Measurements from ENCODE around the gene ART1. TPM values are rescaled to one million over a fixed set of nuclear protein-coding genes. Genes with fewer than 3 reads are reported as not detected.
"Not testable (repeated sequence)": the region's sequence is repeated elsewhere in the genome, so short reads cannot be mapped to it uniquely, and the experiment has no call there.

Gene ART1
- total RNA-seq, 1 experiment from 2014 or later: not detected

DNA sequence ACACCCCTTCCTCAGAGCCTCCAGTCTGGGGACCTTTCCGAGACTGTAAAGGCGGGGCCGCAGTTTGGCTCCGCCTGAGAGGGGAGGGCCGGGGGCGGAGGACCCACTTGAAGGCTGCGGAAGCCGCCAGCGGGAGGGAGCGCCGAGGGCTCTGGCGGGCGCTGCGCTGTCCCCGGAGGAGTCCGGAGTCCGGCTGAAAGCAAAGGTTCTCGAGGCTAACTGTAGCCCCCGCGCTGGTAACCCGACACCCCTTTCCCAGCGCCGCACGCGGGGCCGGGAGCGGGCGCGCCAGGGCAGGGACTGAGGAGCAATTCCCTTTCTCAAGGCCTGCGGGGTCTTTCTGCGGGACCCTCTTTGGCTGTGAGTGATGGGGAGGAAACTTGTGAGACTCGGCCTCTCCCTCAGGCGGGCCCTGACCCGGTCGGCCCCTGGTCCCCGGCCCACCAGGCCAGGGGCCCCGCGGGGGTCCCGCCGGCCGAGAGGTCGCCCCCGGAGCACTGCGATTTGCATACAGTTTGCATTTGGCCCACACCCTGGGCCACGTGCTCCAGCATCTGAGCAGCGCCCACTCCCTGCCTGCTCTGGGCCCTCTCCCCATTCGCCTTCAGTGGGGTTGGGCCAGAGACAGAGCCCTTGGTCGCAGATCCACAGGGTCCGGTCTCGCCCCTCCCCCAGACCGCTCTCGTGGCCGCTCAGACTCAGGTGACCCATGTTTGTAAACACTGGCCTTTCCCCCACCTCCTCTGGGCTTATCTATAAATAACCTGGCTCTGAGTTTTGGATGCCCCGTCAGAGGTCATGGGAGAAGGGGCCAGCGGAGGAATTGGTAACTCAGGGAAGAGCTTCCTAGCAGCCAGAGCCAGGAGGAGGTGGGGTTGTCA is 2.6 kb upstream of the ART1 start:
- Histone ChIP-seq H2BK20ac (ENCODE audit: low read depth, low read length, poor library complexity, severe bottlenecking) (no peak overlapping the region), H3K9ac (ENCODE audit: extremely low read depth, insufficient read length, low read length) (peak overlapping the region; percentile 30), H3T11ph (ENCODE audit: low read length) (no peak overlapping the region), H3K27me3 (ENCODE audit: insufficient read depth, low read length) (no peaks in the 10 kb centered on the region), H2BK12ac (ENCODE audit: insufficient read length, low read depth, low read length) (no peak overlapping the region), H4K20me1 (ENCODE audit: control insufficient read depth, insufficient read depth, insufficient read length) (no peaks in the 10 kb centered on the region), H3K23ac (ENCODE audit: insufficient read length, low read depth, low read length) (no peak overlapping the region), H4K8ac (replicated peaks; ENCODE audit: insufficient read length, low read depth, low read length) (no peak overlapping the region), H4K5ac (ENCODE audit: insufficient read length, low read depth, low read length) (no peak overlapping the region), H2BK5ac (ENCODE audit: insufficient read length, low read length) (no peak overlapping the region), H2AFZ (ENCODE audit: low read length) (no peak overlapping the region), H2BK120ac (ENCODE audit: low read depth, low read length, poor library complexity, severe bottlenecking) (no peak overlapping the region), H2BK15ac (ENCODE audit: low read depth, low read length) (no peak overlapping the region), H3K18ac (ENCODE audit: insufficient read length, low read depth, low read length) (peak overlapping the region; percentile 80), H3K9me3 (ENCODE audit: control insufficient read depth, low read depth, low read length) (no peaks in the 10 kb centered on the region), H3K23me2 (ENCODE audit: insufficient read length, low read depth, low read length, poor library complexity, severe bottlenecking) (peaks cover 13% of the 10 kb centered on the region), H3K56ac (ENCODE audit: insufficient read length, low read depth, low read length) (no peak overlapping the region), H3K4me1 (ENCODE audit: insufficient read depth, low read length) (no peaks in the 10 kb centered on the region), H3K4ac (ENCODE audit: low read depth, low read length) (no peak overlapping the region), H3K4me2 (ENCODE audit: insufficient read depth, insufficient read length, low read length) (peak overlapping the region; percentile 82), H3K27ac (ENCODE audit: insufficient read length, low read depth, low read length) (peak overlapping the region; percentile 1), H2AK5ac (ENCODE audit: insufficient read length, low read length) (no peak overlapping the region), H3K14ac (ENCODE audit: insufficient read depth, low read length) (peak overlapping the region; percentile 69; the same call in 1 of the 2 replicates), H3K79me2 (ENCODE audit: insufficient read depth, low read length) (no peaks in the 10 kb centered on the region), H3K79me1 (ENCODE audit: insufficient read depth, low read depth, low read length, poor library complexity, severe bottlenecking) (no peaks in the 10 kb centered on the region), H4K91ac (ENCODE audit: insufficient read length, low read depth, low read length) (no peak overlapping the region)
- TF ChIP-seq, protein P1, sequence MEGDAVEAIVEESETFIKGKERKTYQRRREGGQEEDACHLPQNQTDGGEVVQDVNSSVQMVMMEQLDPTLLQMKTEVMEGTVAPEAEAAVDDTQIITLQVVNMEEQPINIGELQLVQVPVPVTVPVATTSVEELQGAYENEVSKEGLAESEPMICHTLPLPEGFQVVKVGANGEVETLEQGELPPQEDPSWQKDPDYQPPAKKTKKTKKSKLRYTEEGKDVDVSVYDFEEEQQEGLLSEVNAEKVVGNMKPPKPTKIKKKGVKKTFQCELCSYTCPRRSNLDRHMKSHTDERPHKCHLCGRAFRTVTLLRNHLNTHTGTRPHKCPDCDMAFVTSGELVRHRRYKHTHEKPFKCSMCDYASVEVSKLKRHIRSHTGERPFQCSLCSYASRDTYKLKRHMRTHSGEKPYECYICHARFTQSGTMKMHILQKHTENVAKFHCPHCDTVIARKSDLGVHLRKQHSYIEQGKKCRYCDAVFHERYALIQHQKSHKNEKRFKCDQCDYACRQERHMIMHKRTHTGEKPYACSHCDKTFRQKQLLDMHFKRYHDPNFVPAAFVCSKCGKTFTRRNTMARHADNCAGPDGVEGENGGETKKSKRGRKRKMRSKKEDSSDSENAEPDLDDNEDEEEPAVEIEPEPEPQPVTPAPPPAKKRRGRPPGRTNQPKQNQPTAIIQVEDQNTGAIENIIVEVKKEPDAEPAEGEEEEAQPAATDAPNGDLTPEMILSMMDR (conservative IDR thresholded peaks at IDR 0.05): no peak
- H3K4me1 Mint-ChIP-seq: peaks cover 9 to 13% of the 10 kb centered on the region in 2 experiments
- H3K4me3 Mint-ChIP-seq: peak overlapping the region; percentile 73 to 91
- DNase-seq: peak; percentile 98
- peaks cover 11 to 17% of the 10 kb centered on the region in 2 experiments for H3K9me3 Mint-ChIP-seq
- peaks cover 28% of the 10 kb centered on the region for H3K27me3 Mint-ChIP-seq (ENCODE audit: low read depth)
- no CpG with 5 or more reads among the region's 55 CpGs for WGBS (ENCODE audit: extremely low coverage, insufficient read length, low lambda C conversion rate)
- H3K27ac Mint-ChIP-seq: peak overlapping the region; percentile 96 to 99 (median 99)
- H3K36me3 Mint-ChIP-seq (ENCODE audit: insufficient read depth in 1 of 3, low read depth in 3 of 3): peaks cover 5 to 15% (median 7%) of the 10 kb centered on the region in 3 experiments; a peak in 6 of 7 replicates

DNA sequence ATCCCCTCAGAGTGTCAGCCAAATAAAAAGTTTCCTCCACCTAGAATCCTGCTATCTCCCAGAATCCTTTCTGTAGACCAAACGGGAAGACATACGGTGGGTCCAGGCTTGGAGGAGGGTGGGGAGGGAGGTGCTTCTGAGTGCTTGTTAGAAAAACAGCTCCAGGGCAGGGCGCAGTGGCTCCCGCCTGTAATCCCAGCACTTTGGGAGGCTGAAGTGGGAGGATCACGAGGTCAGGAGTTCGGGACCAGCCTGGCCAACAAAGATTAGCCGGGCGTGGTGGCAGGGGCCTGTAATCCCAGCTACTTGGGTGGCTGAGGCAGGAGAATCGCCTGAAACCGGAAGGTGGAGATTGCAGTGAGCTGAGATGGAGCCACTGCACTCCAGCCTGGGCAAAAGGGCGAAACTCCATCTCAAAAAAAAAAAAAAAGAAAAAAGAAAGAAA is 1.8 kb upstream of the ART1 start:
- peak overlapping the region; percentile 82 for H3K4me2 ChIP-seq (ENCODE audit: insufficient read depth, insufficient read length, low read length)
- peaks cover 12 to 13% of the 10 kb centered on the region in 2 experiments for H3K4me1 Mint-ChIP-seq

More for the DNA sequence above, 1.8 kb upstream of the ART1 start:
- not testable (repeated sequence) for H3K4me1 ChIP-seq (ENCODE audit: insufficient read depth, low read length); H2BK5ac ChIP-seq (ENCODE audit: insufficient read length, low read length); H3T11ph ChIP-seq (ENCODE audit: low read length); H3K18ac ChIP-seq (ENCODE audit: insufficient read length, low read depth, low read length); H3K79me1 ChIP-seq (ENCODE audit: insufficient read depth, low read depth, low read length, poor library complexity, severe bottlenecking); H2BK12ac ChIP-seq (ENCODE audit: insufficient read length, low read depth, low read length); H3K79me2 ChIP-seq (ENCODE audit: insufficient read depth, low read length); H2AK5ac ChIP-seq (ENCODE audit: insufficient read length, low read length); H3K9me3 ChIP-seq (ENCODE audit: control insufficient read depth, low read depth, low read length); H3K9ac ChIP-seq (ENCODE audit: extremely low read depth, insufficient read length, low read length); H4K20me1 ChIP-seq (ENCODE audit: control insufficient read depth, insufficient read depth, insufficient read length); H3K56ac ChIP-seq (ENCODE audit: insufficient read length, low read depth, low read length); H3K23ac ChIP-seq (ENCODE audit: insufficient read length, low read depth, low read length); H3K14ac ChIP-seq (ENCODE audit: insufficient read depth, low read length); H2BK120ac ChIP-seq (ENCODE audit: low read depth, low read length, poor library complexity, severe bottlenecking); H2AFZ ChIP-seq (ENCODE audit: low read length); H2BK15ac ChIP-seq (ENCODE audit: low read depth, low read length); H3K4ac ChIP-seq (ENCODE audit: low read depth, low read length); H3K27ac ChIP-seq (ENCODE audit: insufficient read length, low read depth, low read length); H4K91ac ChIP-seq (ENCODE audit: insufficient read length, low read depth, low read length); H4K8ac ChIP-seq (replicated peaks; ENCODE audit: insufficient read length, low read depth, low read length); H4K5ac ChIP-seq (ENCODE audit: insufficient read length, low read depth, low read length); H2BK20ac ChIP-seq (ENCODE audit: low read depth, low read length, poor library complexity, severe bottlenecking); H3K27me3 ChIP-seq (ENCODE audit: insufficient read depth, low read length)
- WGBS (ENCODE audit: extremely low coverage, insufficient read length, low lambda C conversion rate): no CpG with 5 or more reads among the region's 11 CpGs
- Mint-ChIP-seq H3K4me3 (peak overlapping the region; percentile 73 to 91), H3K27me3 (ENCODE audit: low read depth) (peaks cover 30% of the 10 kb centered on the region), H3K27ac (peak overlapping the region in 2 of 3 experiments; percentile 96 to 99; a peak in 2 of 7 replicates), H3K36me3 (ENCODE audit: insufficient read depth in 1 of 3, low read depth in 3 of 3) (peaks cover 8 to 22% (median 11%) of the 10 kb centered on the region in 3 experiments; a peak in 6 of 7 replicates), H3K9me3 (peaks cover 16 to 22% of the 10 kb centered on the region in 2 experiments)
- H3K23me2 ChIP-seq (ENCODE audit: insufficient read length, low read depth, low read length, poor library complexity, severe bottlenecking): peaks cover 13% of the 10 kb centered on the region
- DNase-seq: peak; percentile 42
